MM.1S (cell line): ENCODE results near the gene EEF2K.

Source experiments
- DNase-seq: peaks from one replicate; pipeline ENCODE4 v3.0.0-alpha.2; 2015
- H2AFZ ChIP-seq: fragments of 300-600 bp; sonication (generic); 2 replicates; pipeline ENCODE4 v1.6.0; 2016; ENCODE audit warnings: antibody characterized with exemption, low read length
- H3F3A ChIP-seq: fragments of 300-600 bp; sonication (generic); 2 replicates; pipeline ENCODE4 v1.6.1; 2016; ENCODE audit warnings: mild to moderate bottlenecking, antibody characterized with exemption, low read length, moderate library complexity, mixed read lengths; ENCODE audit not compliant: insufficient read depth
- H3K27ac ChIP-seq: fragments of 300-600 bp; sonication (generic); 2 replicates; pipeline ENCODE4 v1.5.1; 2016; ENCODE audit warnings: mild to moderate bottlenecking, low read length
- H3K27me3 ChIP-seq: fragments of 300-600 bp; sonication (generic); replicated peaks from 2 replicates; pipeline ENCODE4 v1.6.0; 2016; ENCODE audit warnings: low read length; ENCODE audit not compliant: insufficient read depth
- H3K36me3 ChIP-seq: fragments of 300-600 bp; sonication (generic); replicated peaks from 2 replicates; pipeline ENCODE4 v1.6.1; 2016; ENCODE audit warnings: mild to moderate bottlenecking, low read length, mixed read lengths; ENCODE audit not compliant: insufficient read depth
- H3K4me1 ChIP-seq: fragments of 300-600 bp; sonication (generic); 2 replicates; pipeline ENCODE4 v1.6.1; 2016; ENCODE audit warnings: low read length, mixed read lengths
- H3K4me2 ChIP-seq: fragments of 300-600 bp; sonication (generic); 2 replicates; pipeline ENCODE4 v1.6.0; 2016; ENCODE audit warnings: low read depth, low read length
- H3K4me3 ChIP-seq: fragments of 300-600 bp; sonication (generic); 2 replicates; pipeline ENCODE4 v1.5.1; 2016; ENCODE audit warnings: low read length, mixed read lengths
- H3K79me2 ChIP-seq: fragments of 300-600 bp; sonication (generic); 2 replicates; pipeline ENCODE4 v1.6.1; 2016; ENCODE audit warnings: mixed run types, low read length, mixed read lengths
- H3K9ac ChIP-seq: fragments of 300-600 bp; sonication (generic); 2 replicates; pipeline ENCODE4 v1.6.1; 2016; ENCODE audit warnings: low read length, mixed read lengths
- H3K9me2 ChIP-seq: fragments of 300-600 bp; sonication (generic); replicated peaks from 2 replicates; pipeline ENCODE4 v1.6.1; 2016; ENCODE audit warnings: mild to moderate bottlenecking, low read length, mixed read lengths; ENCODE audit not compliant: insufficient read depth
- H3K9me3 ChIP-seq: fragments of 300-600 bp; sonication (generic); replicated peaks from 2 replicates; pipeline ENCODE4 v1.6.1; 2016; ENCODE audit warnings: mild to moderate bottlenecking, low read length, mixed read lengths; ENCODE audit not compliant: insufficient read depth
- H4K20me1 ChIP-seq: fragments of 300-600 bp; sonication (generic); 2 replicates; pipeline ENCODE4 v1.6.1; 2016; ENCODE audit warnings: mild to moderate bottlenecking, low read length, moderate library complexity, mixed read lengths; ENCODE audit not compliant: insufficient read depth
- CTCF ChIP-seq: fragments of 300-600 bp; sonication (generic); IDR thresholded peaks from 2 replicates; pipeline ENCODE4 v1.5.1; 2016; ENCODE audit warnings: antibody characterized with exemption, low read length, mixed read lengths
- EZH2 ChIP-seq: fragments of 300-600 bp; sonication (generic); optimal IDR thresholded peaks from 2 replicates; pipeline ENCODE3; 2017; ENCODE audit warnings: low read depth, mild to moderate bottlenecking, antibody characterized with exemption, low read length, mixed read lengths
- EZH2phosphoT487 ChIP-seq: fragments of 300-600 bp; sonication (generic); IDR thresholded peaks from 2 replicates; pipeline ENCODE4 v1.6.1; 2018; ENCODE audit warnings: antibody characterized with exemption, low read length

The EEF2K gene

GRCh38 chr16:22257440-22257839 lies 51.4 kb downstream of the EEF2K start:
- H3K27ac ChIP-seq = no peak overlapping the region
- no peaks in the 10 kb centered on the region for H4K20me1 ChIP-seq
- H3K36me3 ChIP-seq = no peaks in the 10 kb centered on the region
- H2AFZ ChIP-seq = no peak overlapping the region
- no peak overlapping the region for H3K4me3 ChIP-seq
- no peaks in the 10 kb centered on the region for H3F3A ChIP-seq
- DNase-seq = no peak
- no peaks in the 10 kb centered on the region for H3K4me1 ChIP-seq
- H3K27me3 ChIP-seq = no peaks in the 10 kb centered on the region
- no peaks in the 10 kb centered on the region for H3K9me3 ChIP-seq
- no peaks in the 10 kb centered on the region for H3K79me2 ChIP-seq
- H3K4me2 ChIP-seq = no peak overlapping the region
- no peak overlapping the region for H3K9ac ChIP-seq
- no peak for TF ChIP-seq EZH2
- TF ChIP-seq CTCF = no peak
- TF ChIP-seq EZH2phosphoT487 = no peak
- H3K9me2 ChIP-seq = no peaks in the 10 kb centered on the region

GRCh38 chr16:22260490-22260889 lies 54.4 kb downstream of the EEF2K start:
- H2AFZ ChIP-seq = no peak overlapping the region
- no peak overlapping the region for H3K4me3 ChIP-seq
- H3K9me2 ChIP-seq = no peaks in the 10 kb centered on the region
- no peaks in the 10 kb centered on the region for H4K20me1 ChIP-seq
- H3K4me2 ChIP-seq = no peak overlapping the region
- no peaks in the 10 kb centered on the region for H3K4me1 ChIP-seq
- H3K79me2 ChIP-seq = no peaks in the 10 kb centered on the region
- no peaks in the 10 kb centered on the region for H3F3A ChIP-seq
- no peaks in the 10 kb centered on the region for H3K9me3 ChIP-seq
- no peaks in the 10 kb centered on the region for H3K36me3 ChIP-seq
- TF ChIP-seq EZH2 (no peak), CTCF (no peak), EZH2phosphoT487 (no peak)
- DNase-seq = no peak
- no peak overlapping the region for H3K27ac ChIP-seq
- H3K27me3 ChIP-seq = no peaks in the 10 kb centered on the region
- H3K9ac ChIP-seq = no peak overlapping the region

- Histone ChIP-seq H3K27me3 (no peaks in the 10 kb centered on the region), H4K20me1 (no peaks in the 10 kb centered on the region), H3K4me2 (no peak overlapping the region), H3K36me3 (no peaks in the 10 kb centered on the region), H3K4me3 (no peak overlapping the region), H3K4me1 (no peaks in the 10 kb centered on the region), H3K9me3 (no peaks in the 10 kb centered on the region), H3K9me2 (no peaks in the 10 kb centered on the region), H2AFZ (no peak overlapping the region), H3F3A (no peaks in the 10 kb centered on the region), H3K9ac (no peak overlapping the region), H3K79me2 (no peaks in the 10 kb centered on the region), H3K27ac (no peak overlapping the region)
- DNase-seq = no peak
- TF ChIP-seq CTCF = no peak
- TF ChIP-seq EZH2 = no peak
These were observed 56.4 kb downstream of the EEF2K start for GRCh38 chr16:22262460-22262859.

- H3K9ac ChIP-seq = no peak overlapping the region
These were observed 58.7 kb downstream of the EEF2K start for GRCh38 chr16:22264786-22265185.

More at GRCh38 chr16:22264786-22265185, 58.7 kb downstream of the EEF2K start:
- Histone ChIP-seq H3K4me3 (no peak overlapping the region), H3F3A (no peaks in the 10 kb centered on the region), H3K4me1 (no peaks in the 10 kb centered on the region), H3K9me3 (no peaks in the 10 kb centered on the region), H2AFZ (no peak overlapping the region), H3K9me2 (no peaks in the 10 kb centered on the region), H4K20me1 (no peaks in the 10 kb centered on the region), H3K4me2 (no peak overlapping the region), H3K36me3 (no peaks in the 10 kb centered on the region), H3K27me3 (no peaks in the 10 kb centered on the region), H3K79me2 (no peaks in the 10 kb centered on the region), H3K27ac (no peak overlapping the region)
- TF ChIP-seq EZH2 (no peak), CTCF (no peak), EZH2phosphoT487 (no peak)
- no peak for DNase-seq
